ENCODE measurements around the gene ITIH4. TPM values are rescaled to one million over a fixed set of nuclear protein-coding genes. Genes with fewer than 3 reads are reported as not detected.

The ITIH4 gene
- total RNA-seq, 1 donor from 2014 or later, result 8.0 TPM

- Mint-ChIP-seq H3K27me3 (ENCODE audit: unreplicated experiment) (peaks cover 2% of the 10 kb centered on the region), H3K36me3 (ENCODE audit: unreplicated experiment) (no peaks in the 10 kb centered on the region), H3K4me3 (ENCODE audit: unreplicated experiment) (peak overlapping the region; percentile 28), H3K4me1 (ENCODE audit: low read depth, unreplicated experiment) (peaks cover 7% of the 10 kb centered on the region), H3K27ac (ENCODE audit: unreplicated experiment) (peak overlapping the region; percentile 39), H3K9me3 (ENCODE audit: unreplicated experiment) (peaks cover 6% of the 10 kb centered on the region)
- DNase-seq, result no peak
- no peak for TF ChIP-seq CTCF (IDR thresholded peaks at IDR 0.05; ENCODE audit: partially characterized antibody, unreplicated experiment)
Measured at GRCh38 chr3:52793702-52794611, 36.5 kb downstream of the ITIH4 start.

- H3K27ac Mint-ChIP-seq (ENCODE audit: unreplicated experiment), result peak overlapping the region; percentile 17
- no peak for DNase-seq
- H3K4me1 Mint-ChIP-seq (ENCODE audit: low read depth, unreplicated experiment), result peaks cover 7% of the 10 kb centered on the region
- no peaks in the 10 kb centered on the region for H3K36me3 Mint-ChIP-seq (ENCODE audit: unreplicated experiment)
- peaks cover 3% of the 10 kb centered on the region for H3K27me3 Mint-ChIP-seq (ENCODE audit: unreplicated experiment)
- H3K4me3 Mint-ChIP-seq (ENCODE audit: unreplicated experiment), result peak overlapping the region; percentile 28
- no peak for TF ChIP-seq CTCF (IDR thresholded peaks at IDR 0.05; ENCODE audit: partially characterized antibody, unreplicated experiment)
- peaks cover 6% of the 10 kb centered on the region for H3K9me3 Mint-ChIP-seq (ENCODE audit: unreplicated experiment)
Measured at GRCh38 chr3:52792961-52793695, 37.3 kb downstream of the ITIH4 start.

GRCh38 chr3:52792413-52792812 lies 38.1 kb downstream of the ITIH4 start:
- no peak overlapping the region for H3K4me3 Mint-ChIP-seq (ENCODE audit: unreplicated experiment)
- H3K27ac Mint-ChIP-seq (ENCODE audit: unreplicated experiment), result peak overlapping the region; percentile 17
- H3K9me3 Mint-ChIP-seq (ENCODE audit: unreplicated experiment), result peaks cover 6% of the 10 kb centered on the region
- H3K36me3 Mint-ChIP-seq (ENCODE audit: unreplicated experiment), result no peaks in the 10 kb centered on the region
- DNase-seq, result peak; percentile 46
- peak; percentile 61 for TF ChIP-seq CTCF (IDR thresholded peaks at IDR 0.05; ENCODE audit: partially characterized antibody, unreplicated experiment)
- peaks cover 9% of the 10 kb centered on the region for H3K4me1 Mint-ChIP-seq (ENCODE audit: low read depth, unreplicated experiment)
- peaks cover 5% of the 10 kb centered on the region for H3K27me3 Mint-ChIP-seq (ENCODE audit: unreplicated experiment)

DNA sequence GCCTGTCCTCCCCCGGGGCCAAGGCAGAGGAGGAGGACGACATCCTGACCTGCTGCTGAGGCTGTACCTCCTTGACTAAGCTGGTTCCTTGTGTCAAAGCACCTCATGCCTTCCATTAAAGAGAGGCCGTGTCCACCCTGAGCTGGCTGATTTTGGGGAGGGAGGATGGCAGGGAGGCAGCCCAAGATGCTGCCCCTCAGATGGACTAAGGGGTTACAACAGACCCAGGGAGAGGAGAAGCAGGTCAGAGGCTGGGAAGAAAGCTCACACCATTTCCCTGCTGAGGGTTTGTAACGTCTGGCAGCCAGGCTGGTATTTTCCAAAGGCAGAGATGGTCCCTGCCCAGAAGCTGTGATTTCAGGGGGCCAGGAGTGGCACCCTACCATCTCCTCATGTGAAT lies 38.5 kb downstream of the ITIH4 start:
- Mint-ChIP-seq H3K36me3 (ENCODE audit: unreplicated experiment) (no peaks in the 10 kb centered on the region), H3K27ac (ENCODE audit: unreplicated experiment) (no peak overlapping the region), H3K27me3 (ENCODE audit: unreplicated experiment) (peaks cover 5% of the 10 kb centered on the region), H3K4me3 (ENCODE audit: unreplicated experiment) (no peak overlapping the region), H3K9me3 (ENCODE audit: unreplicated experiment) (peaks cover 6% of the 10 kb centered on the region), H3K4me1 (ENCODE audit: low read depth, unreplicated experiment) (peaks cover 9% of the 10 kb centered on the region)
- no peak for DNase-seq
- TF ChIP-seq CTCF (IDR thresholded peaks at IDR 0.05; ENCODE audit: partially characterized antibody, unreplicated experiment), result no peak

Data from glutamatergic neuron (in vitro differentiated cells).